SKM-1 (cell line): ENCODE results near the gene AP3B1.
"Not testable (repeated sequence)": the region's sequence is repeated elsewhere in the genome, so short reads cannot be mapped to it uniquely, and the experiment has no call there.

Source experiments
- DNase-seq: peaks from one replicate; lab custom pipeline; 2025; ENCODE audit not compliant: unreplicated experiment; lab: John Stamatoyannopoulos, UW

AP3B1 gene

GRCh38 chr5:78170335-78170734, 124.2 kb downstream of the AP3B1 start:
- DNase-seq: not testable (repeated sequence)

DNA sequence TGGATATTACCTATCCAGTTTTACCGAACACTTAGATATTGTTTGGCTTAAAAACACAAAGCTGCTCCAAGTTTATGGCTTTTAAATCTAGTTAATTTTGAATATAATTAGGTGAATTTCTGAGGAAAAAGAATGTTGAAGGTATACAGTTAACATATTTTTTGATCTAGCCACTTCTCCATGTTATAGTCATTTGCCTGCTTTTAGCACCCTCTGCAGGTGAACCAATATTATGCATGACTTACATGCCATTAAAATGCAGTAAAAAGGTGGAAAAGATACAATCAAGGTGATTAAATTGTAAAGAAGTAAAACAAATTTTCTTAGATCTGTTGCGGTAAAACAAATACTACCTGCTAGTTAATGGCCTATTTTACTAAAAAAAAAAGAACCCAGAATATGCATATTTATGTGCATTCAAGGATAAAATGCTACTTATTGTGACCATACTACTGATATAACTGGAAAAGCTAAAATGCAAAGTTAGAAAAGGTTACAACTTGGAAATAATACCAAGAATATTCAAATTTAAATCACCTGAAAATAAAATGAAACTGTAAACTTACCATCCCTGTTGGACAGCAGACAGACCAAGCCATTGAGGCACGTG, 132.1 kb downstream of the AP3B1 start:
- DNase-seq: no peak

DNA sequence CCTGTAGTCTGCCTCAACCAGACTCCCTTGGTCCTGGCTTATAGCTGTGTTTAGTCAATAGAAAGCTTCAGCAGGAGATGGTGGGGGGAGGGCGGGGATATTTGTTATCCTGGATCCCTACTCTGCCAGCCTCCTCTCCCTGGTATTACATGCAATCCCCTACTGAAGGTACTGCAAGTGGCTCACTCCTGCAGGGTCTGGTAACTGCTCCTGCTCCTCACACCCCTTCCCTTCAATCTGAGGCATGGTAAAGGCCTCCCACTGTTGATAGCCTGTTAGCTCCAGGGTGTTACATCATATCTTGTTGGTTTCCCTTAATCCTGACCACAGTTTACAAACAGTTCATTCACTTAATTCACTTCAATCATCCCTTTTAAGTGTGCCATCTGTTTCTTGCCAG, 137.5 kb downstream of the AP3B1 start:
- no peak for DNase-seq

- DNase-seq: no peak
Observed at GRCh38 chr5:78151594-78152271, 142.8 kb downstream of the AP3B1 start.

DNA sequence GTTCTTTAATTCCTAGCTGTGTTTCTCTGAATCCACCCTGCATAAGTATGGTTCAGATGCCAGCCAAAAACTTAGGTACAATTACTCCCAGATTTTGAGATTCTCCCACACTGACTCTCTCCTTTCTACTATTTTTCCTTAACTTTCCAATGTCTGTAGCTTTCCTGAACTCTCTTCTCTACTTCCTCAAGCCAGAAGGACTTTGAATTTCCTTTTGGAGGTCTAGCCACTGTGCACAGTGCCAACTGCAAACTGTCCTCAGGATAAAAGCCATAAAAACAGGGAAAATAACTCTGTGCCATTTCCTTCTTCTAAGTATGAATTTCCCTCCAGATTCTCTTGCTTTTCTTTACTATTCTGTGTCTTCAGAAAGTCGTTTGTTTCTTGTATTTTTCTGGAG, 157.2 kb downstream of the AP3B1 start:
- no peak for DNase-seq

DNA sequence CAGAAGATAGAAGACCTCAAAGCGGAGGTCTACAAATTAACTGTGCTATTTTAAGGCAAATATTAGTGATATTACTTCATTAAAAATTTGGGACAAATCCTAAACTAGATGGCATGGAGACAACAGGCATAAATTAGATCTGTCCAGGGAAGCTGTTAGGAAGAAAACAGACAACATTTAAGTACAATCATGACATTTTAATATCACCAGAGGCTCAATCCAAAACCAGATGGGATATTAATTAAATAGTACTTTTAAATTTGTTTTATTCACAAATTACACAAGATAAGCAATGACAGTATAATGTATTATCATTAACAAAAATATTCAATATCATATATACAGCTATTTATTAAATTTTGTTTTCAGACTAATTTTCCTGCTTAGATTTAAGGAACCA, 161.1 kb downstream of the AP3B1 start:
- DNase-seq: no peak

DNA sequence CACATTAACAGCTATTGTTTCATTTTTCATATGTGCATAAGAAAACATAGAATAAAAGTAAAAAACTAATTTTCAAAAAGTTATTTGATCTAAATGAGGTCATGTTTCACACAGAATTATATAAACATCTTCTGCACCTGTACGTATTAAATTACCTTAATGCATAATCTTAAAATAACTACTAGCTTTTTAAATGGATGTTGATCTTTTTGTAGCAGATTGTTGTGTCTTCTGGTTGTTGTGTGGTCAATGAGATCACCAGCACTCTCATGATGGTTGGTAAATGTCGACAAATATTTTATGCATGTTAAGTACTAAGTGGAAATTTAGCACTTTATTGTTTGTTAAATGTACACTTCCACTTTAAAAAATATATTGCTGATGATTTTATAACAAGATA, 162.0 kb downstream of the AP3B1 start:
- DNase-seq: no peak

GRCh38 chr5:78129597-78129996, 164.9 kb downstream of the AP3B1 start:
- DNase-seq: no peak

DNA sequence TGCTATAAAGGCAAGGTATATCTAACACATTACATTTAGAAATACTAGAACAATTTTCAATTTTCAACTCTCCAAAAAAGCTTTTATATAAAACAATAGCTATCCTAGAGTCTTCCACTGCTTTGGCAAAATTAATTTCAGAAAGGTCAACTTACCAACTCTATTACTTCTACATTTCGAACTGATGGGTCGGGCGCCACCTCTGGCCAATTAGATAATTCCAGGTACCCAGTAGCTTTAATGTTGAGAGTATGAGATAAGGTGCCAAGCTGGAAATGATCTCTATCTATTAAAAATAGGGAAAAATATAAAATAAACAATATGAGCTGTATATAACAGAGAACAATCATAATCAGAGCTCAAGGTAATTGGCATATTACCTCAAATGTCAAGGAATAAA, 166.6 kb downstream of the AP3B1 start:
- no peak for DNase-seq

DNA sequence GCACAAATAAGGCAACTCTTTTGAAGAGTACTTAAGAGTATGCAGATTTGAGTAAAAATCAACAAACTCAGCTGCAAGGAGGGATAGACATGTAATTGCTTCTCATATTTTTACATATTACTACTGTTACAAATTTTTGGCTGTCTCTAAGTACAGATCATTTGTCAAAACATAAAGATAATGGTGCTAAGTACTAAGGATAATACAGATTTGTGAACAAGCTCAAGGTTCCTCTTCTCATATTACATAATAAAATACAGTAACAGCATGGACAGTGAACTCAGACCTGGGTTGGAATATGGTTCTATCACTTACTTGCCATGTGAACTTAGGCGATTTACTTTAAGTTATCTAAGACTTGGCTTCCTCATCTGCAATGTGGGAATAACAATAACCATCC, 168.0 kb downstream of the AP3B1 start:
- no peak for DNase-seq

DNA sequence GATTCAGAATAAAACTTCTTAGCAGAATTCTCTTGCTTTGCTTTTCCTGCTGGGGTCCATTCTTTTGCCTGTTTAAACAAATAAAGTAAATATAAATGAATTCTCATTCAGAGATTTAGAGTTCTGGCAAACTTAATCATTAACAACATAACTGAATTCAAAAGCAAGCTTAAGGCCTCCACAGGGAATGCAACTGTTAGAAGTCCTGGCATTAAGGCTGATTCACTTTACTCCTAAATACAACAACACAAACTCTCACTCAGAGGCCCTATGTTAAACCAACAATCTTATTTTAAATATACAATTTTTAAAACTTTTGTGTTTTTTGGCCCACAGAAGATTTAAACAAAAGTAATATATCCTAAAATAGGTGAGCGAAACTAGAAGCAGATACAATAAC, 178.3 kb downstream of the AP3B1 start:
- DNase-seq: no peak

- DNase-seq: no peak
Observed at GRCh38 chr5:78113689-78114264, 180.7 kb downstream of the AP3B1 start.

DNA sequence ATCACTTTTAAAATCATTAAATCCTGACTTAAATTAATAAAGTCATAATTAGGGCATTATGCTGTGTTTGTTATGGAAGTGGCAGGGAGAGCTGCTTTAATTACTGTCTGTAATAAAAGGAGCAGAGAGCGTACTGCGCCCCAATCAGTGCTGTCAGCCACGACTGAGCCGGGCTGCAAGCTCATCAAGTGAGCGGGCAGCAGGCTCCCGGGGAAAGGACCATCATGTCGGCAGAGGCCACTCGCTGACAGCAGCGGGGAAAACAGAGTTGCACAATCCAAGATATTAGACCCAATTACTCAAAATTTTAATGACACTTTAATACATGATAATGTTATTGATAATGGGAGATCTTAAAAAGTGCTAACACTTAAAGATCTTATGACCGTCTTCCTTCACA, 181.6 kb downstream of the AP3B1 start:
- no peak for DNase-seq

DNA sequence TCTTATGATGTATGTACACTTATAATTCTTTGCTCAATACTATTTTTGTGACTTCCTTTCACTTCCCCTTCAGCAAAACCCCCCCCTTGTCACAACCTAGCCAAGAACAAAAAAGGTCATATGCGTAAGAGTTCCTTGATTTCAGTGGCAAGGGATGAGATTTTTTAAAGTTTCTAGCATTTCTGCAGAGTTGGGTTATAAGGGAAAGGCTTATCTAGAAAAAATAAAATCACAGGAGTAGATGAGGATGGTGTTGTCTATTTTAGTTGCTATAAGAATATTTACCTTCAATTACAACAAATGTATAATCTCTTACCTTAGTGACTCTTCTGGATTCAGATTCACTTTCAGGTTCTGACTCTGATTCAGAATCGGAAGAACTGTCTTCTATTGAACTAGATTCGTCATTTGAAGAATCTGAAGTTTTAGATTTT, 184.6 kb downstream of the AP3B1 start:
- DNase-seq: no peak

DNA sequence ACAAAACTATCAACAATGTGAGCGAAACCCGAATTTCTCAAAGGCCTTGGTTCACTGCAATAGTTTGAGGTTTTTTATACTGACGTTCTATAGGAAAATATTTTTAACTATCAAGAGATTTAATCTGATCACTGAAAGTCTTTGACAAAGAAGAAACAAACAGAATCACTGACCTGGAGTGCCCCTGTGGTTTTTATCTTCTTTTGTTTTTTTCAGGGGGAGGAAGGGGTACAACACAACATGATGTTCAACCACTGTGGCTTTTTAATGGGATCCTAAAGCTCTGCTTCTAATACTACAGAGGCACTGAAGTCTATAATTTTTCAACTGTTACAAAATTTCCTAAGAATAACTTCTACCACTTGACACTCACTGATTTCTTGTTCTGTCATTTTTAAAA, 185.9 kb downstream of the AP3B1 start:
- DNase-seq: no peak

- no peak for DNase-seq
Observed at GRCh38 chr5:78103232-78103918, 191.1 kb downstream of the AP3B1 start.

- DNase-seq: no peak
Observed at GRCh38 chr5:78102500-78102899, 192.0 kb downstream of the AP3B1 start.

DNA sequence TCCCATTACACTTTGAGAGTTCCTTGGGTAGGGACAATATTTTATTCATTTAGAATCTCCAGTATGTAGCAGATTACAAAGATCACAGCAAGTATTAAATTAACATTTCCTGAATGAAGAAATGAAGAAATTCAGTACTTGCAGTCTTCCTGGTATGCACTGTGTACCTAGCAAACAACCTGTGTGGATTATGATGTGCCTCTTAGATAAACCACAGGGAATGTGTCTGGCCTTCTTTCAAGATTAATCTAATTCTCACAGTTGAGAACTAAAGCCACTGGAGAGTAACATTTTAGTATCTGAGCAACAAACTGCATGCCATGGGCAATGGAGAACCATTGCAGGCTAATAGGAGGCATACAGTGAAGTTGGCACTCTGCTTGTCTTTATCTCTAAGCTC, 199.4 kb downstream of the AP3B1 start:
- no peak for DNase-seq

GRCh38 chr5:78090002-78090401, 204.5 kb downstream of the AP3B1 start:
- DNase-seq: no peak

DNA sequence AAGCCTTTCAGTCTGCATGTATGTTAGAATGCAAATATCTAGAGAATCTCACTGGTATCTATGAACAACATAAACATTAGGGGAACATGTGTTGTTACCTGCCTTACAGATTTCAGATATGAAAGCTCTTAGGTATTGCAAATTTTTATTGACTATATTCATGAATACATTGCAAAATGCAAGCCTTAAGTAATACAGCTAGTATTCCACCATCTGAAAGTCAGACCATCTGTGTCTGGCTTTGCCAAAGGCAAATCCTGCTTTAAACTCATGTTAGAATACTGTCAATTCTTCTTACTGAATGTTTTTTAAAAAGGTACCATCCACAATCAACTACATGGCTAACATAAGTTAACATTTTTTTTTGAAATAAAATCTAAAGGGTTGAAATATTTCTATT, 215.6 kb downstream of the AP3B1 start:
- no peak for DNase-seq

DNA sequence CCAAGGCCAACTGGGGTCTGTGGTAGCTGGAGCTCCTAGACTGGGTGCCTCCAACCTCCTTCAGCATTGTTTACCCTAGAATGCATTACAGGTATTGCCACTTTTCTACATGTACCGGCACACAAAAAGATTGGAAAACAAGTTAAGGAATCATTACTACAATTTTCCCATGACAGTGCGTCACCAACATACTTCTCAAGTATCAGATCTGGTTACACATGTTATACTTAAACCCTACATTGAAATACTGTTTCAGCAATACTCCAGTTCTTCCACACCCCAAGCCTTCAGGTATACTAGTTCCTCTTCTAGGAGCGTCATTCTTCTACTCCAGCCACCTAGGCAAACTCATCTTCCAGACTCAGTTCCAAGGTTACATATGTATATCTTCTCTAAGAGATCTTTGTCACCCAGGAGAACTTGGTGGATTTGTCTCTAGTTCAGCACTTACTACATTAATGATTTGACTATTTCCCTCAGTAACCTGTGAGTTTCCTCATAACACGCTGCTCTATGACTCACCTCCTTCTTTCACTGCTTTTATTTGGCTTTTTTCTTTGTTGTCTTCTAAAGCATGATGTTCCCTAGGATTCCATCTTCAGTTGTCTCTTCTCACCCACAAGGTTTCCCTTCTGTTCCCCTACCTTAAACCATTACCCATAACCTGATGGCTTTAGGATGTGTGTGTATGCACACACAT, 217.0 kb downstream of the AP3B1 start:
- no peak for DNase-seq

DNA sequence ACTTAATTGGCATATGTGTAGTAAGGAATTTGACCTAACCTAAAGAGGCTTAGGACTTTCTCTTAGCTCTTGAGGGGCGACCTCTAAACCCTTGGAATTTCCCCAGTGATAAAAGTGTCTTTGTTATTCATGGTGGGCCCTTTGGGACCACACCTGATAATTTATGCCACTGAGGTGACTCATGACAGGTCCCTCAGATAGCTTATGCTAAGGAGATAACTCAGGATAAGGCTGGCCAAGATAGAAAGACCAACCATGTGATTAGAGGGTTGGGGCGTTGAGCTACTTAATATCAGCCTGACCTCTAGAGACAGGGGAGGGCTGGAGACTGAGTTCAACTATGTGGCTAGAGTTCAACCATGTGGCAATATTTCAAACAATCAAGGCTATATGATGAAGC, 218.1 kb downstream of the AP3B1 start:
- DNase-seq: no peak
